COLO668 (cell line): Measurements from ENCODE around the gene TCTN2.

Source experiments
- DNase-seq: peaks from one replicate; lab custom pipeline; 2025; ENCODE audit not compliant: unreplicated experiment; lab: John Stamatoyannopoulos, UW

The TCTN2 gene

DNA sequence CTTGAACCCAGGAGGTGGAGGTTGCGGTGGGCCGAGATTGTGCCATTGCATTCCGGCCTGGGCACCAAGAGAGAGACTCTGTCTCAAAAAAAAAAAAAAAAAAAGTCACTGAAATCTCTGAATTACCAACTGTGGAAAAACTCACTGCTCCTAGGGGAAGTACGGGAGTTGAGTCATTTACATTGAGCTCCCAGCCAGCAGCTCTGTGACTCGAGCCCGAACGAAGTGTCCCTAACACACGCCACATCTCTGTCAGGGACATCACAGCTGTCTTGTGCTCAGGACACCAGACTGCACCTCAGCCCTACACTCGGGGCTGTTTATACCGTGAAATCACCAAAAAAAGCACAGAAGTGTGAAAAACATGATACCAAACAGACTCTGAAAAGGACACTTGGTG lies 62.3 kb downstream of the TCTN2 start:
- DNase-seq: no peak

DNA sequence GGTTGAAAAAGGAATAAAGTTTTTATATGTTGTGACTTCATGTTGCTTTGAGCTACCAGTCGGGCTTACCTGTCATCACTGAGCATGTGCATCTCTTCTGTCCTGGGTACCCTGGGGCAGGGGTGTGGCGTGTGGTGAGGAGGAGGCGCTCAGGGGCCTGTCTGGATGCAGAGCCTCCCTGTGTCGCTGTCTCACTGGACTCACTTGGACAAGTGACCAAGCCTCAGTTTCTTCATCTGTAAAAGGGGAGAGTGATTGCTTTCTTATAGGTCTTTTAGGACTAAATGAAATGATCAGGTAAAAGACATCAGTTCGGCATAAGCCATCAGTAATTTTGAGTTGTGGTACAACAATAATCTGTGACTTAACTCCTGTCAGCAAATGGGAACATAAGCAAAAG lies 63.4 kb downstream of the TCTN2 start:
- no peak for DNase-seq

DNA sequence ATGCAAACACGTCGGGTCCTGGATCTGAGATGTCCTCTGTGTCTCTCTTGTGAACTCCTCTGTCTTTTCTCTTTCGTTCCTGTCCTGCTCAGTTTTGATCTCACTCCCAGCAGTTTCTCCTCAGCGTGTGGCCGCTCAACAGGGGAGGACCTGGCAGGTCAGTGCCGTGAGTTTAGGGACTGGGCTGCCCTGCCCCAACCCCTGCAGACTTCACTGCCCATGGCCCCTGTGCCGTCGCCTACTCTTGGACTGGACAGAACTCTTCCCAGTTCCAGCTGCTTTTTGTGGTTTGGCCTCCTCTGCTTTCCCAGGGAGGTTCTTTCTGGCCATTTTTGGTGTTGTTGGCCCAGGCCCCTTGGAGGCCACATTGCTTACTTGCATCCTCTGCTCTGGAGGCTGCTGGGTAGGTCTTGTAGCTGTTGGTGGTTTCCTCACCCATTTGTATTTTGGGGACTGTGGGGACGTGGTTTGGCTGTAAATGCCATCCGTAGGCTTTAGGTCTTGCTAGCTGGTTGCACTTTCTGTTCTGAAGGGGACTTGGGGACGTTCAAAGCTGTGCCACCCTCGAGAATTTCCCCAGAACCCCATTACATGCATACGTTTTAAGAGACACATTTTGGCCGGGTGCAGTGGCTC lies 71.1 kb downstream of the TCTN2 start:
- no peak for DNase-seq

DNA sequence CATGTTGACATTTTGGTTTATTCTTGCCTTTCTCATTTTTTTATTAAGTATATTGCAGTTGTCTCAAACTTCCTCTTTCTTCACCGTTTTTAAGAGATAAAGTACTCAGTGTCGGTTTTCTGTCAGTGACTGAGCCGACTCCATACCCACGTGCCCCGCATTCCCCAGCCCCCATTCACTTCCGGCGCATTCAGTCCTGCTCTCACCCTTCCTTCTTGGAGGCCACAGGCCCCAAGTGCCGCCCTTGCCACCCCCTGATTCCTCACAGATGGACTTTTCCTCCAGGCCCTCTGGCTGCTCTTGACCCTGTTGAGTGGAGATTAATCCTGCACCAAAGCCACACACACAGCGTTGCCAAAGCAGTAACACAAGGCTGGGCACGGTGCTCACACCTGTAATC lies 72.1 kb downstream of the TCTN2 start:
- no peak for DNase-seq

DNA sequence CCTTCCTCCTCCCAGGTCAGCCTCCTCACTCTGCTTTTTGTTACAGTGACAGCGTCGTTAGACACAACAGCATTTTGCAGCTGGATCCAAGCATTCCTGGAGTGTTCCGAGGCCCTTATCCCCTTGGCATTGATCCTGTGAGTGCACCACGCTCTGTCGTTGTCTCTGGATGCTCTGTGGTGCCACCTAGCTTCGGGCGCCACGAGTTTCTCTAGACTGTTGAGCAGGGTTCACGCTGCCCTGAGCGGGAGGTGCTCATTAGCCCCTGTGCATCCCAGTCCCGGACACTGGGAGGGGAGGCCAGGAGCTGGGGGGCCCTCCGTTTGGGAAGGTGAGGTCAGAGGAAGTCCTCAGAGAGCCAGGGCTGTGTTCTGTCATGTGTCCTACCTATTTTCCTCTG lies 73.9 kb downstream of the TCTN2 start:
- no peak for DNase-seq

DNA sequence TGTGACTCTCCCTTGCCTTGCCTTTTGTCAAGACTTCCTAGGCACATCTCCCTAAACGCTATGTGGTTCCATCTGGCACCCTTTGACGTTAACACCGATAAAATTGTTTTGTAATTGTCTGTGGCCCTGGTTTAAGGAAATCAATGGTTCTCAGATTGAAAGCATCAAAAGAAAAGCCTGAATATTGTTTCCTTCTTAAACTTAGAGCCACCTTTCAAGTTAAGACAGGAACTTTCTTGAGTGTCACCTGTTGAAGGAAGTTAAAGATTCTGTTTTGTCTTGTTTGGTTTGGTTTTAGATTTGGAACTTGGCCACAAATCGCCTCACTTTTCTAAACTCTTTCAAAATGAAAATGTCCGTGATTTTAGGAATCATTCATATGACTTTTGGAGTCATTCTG lies 76.4 kb downstream of the TCTN2 start:
- DNase-seq: no peak

DNA sequence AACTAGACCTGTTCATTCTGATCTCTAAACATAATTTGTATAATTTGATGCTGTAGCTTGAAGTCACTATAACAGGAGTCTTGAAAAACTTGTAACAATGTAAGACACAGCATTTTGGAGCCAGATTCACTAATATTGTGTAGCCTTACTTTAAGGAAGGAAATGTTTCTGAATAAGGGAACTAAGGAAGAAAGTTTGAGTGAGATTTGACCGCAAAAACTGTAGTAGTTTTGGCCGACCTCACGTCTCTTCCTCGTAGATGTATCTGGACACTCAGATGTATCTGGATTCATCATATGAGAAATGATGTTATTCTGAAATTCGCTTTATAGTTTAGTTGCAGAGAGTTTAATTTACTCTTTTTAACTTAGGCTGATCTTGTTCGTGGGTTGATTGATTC lies 77.2 kb downstream of the TCTN2 start:
- no peak for DNase-seq

DNA sequence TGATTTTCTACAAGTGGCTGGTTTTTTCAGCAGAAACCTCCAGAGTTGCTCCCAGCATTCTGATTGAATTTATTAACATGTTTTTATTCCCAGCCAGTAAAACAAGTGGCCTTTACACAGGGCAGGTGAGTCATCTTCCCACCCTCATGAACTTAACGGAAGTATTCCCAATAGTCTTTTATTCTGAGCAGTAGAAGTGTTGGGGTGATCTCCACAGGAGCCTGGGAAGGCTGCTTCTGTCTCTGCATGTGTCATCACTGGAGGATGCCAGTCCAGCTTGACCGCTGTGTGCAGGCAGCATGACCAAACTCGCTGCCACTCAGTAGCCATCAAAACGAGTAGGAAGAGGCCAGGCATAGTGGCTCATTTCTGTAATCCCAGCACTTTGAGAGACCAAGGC lies 77.7 kb downstream of the TCTN2 start:
- DNase-seq: no peak

DNA sequence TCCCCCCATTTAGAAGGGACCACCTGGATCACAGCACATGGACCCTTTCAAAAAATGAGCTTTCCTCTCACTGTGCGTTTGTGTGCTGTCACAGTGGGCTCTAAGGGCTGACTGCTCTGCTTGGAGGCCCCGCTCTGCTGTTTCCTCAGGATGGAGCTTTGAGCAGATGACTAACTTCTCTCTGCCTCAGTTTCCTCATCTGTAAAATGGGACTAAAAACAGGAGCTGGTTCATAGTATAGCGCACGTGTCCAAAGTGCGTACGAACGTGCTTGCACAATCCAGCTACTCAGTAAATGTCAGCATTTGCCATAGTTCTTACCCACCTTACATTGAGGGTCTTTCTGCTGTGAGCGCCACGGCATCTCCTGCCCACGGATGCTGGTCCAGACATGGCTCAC lies 78.4 kb downstream of the TCTN2 start:
- no peak for DNase-seq

DNA sequence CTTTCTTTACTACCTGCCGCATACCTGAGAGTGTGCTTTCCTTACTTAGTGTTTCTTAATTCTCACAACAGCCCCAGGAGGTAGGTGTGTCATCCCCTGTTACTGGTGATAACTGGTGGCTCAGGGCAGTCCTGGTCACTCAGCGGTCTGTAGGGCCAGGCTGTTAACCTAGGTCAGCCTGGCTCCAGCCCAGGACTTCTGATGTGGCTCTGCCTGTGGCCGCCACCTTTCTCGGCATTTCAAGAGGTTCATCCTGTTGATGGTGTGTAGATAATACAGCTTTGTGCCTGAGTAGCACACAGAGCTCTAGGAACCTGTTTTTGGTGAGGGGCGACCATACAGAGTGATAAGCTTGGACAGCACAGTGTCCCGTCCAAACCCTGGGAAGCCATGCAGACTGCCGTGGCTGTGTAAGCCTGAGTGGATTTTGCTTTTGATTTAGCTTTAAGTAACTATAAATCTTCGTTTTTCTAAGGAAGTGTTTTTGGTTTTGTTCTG lies 79.3 kb downstream of the TCTN2 start:
- DNase-seq: no peak

DNA sequence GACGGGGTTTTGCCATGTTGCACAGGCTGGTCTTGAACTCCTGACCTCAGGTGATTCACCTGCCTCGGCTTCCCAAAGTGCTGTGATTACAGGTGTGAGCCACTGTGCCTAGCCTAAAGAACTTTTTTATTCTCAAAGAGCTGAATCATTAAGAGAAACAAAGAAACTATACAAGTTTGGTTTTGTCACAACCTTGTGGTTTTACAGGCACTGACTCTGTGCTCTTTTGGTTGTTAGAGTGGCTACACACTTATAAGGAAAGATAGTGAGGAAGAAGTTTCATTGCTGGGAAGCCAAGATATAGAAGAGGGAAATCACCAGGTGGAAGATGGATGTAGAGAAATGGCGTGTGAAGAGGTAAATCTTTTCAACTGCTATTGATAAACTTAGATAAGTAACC lies 81.1 kb downstream of the TCTN2 start:
- DNase-seq: no peak

DNA sequence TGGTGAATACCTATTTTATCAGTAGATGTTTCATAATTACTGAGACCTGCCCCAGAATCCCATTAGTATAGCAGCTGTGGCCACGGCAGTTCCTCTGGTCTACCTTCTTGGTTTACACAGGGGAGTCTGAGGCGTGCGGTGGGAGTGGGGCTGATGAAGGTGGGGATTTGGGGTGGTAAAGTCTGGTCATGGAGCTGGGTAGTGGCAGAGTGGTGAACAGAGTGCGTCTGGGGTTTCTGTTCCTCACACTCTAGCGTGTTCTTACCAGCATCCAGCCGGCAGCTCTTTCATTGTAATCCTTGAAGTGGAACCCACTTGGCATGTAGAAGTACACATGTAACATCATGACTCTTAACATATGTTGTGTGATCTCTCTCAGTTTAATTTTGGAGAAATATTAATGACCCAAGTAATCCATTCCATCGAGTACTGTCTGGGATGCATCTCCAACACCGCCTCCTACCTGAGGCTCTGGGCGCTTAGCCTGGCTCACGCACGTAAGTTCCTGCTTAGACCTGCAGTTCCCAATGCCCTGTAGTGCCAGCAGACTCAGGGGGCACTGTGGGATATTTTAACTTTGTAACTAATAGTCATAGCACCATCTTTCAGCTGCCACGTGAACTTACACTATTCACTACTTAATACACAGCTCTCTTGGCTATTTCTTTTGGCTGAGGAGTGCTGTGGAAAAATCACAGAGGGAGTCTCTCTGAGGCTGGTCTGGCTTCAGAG lies 83.3 kb downstream of the TCTN2 start:
- no peak for DNase-seq

DNA sequence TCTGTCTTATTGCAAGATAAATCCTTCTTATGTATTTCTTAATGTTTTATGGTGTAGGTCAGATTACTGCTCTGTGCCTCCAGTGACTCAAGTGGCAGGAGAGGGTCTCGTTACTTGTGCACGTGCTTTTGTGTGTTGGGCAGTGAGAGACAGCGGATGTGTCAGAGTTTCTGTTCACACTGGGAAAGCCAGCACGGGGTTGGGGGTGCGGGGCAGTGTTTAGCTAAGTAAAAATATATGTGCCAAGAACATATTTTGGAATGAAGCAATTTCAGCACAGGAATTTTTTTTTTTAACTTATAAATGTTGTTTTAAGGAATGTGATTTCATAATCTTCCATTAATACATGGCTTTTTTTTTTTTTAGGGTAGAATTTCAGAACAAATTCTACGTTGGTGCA lies 86.6 kb downstream of the TCTN2 start:
- DNase-seq: no peak
